OCI-LY7 (cell line): Measurements from ENCODE around the gene ZNF189. TPM values are rescaled to one million over a fixed set of nuclear protein-coding genes. Genes with fewer than 3 reads are reported as not detected.

Source experiments
- BruUV-seq: library from RNA; stranded (reverse); fragments of 400-500 nt; replicated peaks from 2 replicates; lab custom pipeline; 2021; lab: Mats Ljungman, UMichigan
- CTCF ChIA-PET: fragments of 300-600 bp; sonication (Branson Sonifier 250); formaldehyde crosslinking; loops from one replicate; lab custom pipeline; 2022; ENCODE audit warnings: antibody characterized with exemption; ENCODE audit not compliant: unreplicated experiment; lab: Charles Lee
- POLR2A ChIA-PET: fragments of 300-600 bp; sonication (Branson Sonifier 250); formaldehyde crosslinking; loops from one replicate; lab custom pipeline; 2022; ENCODE audit warnings: antibody characterized with exemption; lab: Charles Lee
- DNase-seq: peaks from one replicate; pipeline ENCODE4 v3.0.0-alpha.2; 2015; ENCODE audit warnings: low spot score
- H2AFZ ChIP-seq: fragments of 200-600 bp; sonication (generic), shearing (Covaris generic); 2 replicates; pipeline ENCODE4 v1.6.1; 2014; ENCODE audit warnings: mild to moderate bottlenecking, antibody characterized with exemption, low read length, moderate library complexity
- H3K27ac ChIP-seq: fragments of 200-600 bp; sonication (generic); 2 replicates; pipeline ENCODE4 v1.5.1; 2014; ENCODE audit warnings: mixed run types, low read depth, mild to moderate bottlenecking, moderate library complexity, low read length, inconsistent platforms; ENCODE audit not compliant: poor library complexity, severe bottlenecking
- H3K36me3 ChIP-seq: fragments of 200-600 bp; sonication (generic); 2 replicates; pipeline ENCODE4 v1.6.1; 2014; ENCODE audit warnings: mild to moderate bottlenecking, antibody characterized with exemption, low read length, moderate library complexity, mixed read lengths; ENCODE audit not compliant: insufficient read depth
- H3K4me1 ChIP-seq: fragments of 200-600 bp; sonication (generic); 2 replicates; pipeline ENCODE4 v1.5.1; 2014; ENCODE audit warnings: mild to moderate bottlenecking, low read length; ENCODE audit not compliant: insufficient read depth, poor library complexity, severe bottlenecking
- H3K4me2 ChIP-seq: fragments of 200-600 bp; sonication (generic); 2 replicates; pipeline ENCODE4 v1.6.1; 2014; ENCODE audit warnings: mild to moderate bottlenecking, low read length
- H3K4me3 ChIP-seq: fragments of 200-600 bp; sonication (generic); 2 replicates; pipeline ENCODE4 v1.5.1; 2014; ENCODE audit warnings: mild to moderate bottlenecking, low read depth, low read length; ENCODE audit not compliant: poor library complexity, severe bottlenecking
- H3K79me2 ChIP-seq: fragments of 200-600 bp; sonication (generic); 2 replicates; pipeline ENCODE4 v1.6.1; 2016; ENCODE audit warnings: low read depth, mild to moderate bottlenecking, low read length, moderate library complexity, mixed read lengths; ENCODE audit not compliant: insufficient read depth
- H3K9me2 ChIP-seq: fragments of 200-600 bp; sonication (generic); 2 replicates; pipeline ENCODE4 v1.6.1; 2016; ENCODE audit warnings: mild to moderate bottlenecking, low read length, mixed read lengths; ENCODE audit not compliant: insufficient read depth
- H3K9me3 ChIP-seq: fragments of 200-600 bp; sonication (generic); 2 replicates; pipeline ENCODE4 v1.6.1; 2014; ENCODE audit warnings: mild to moderate bottlenecking, mixed run types, low read length, mixed read lengths
- H4K20me1 ChIP-seq: fragments of 200-600 bp; sonication (generic); 2 replicates; pipeline ENCODE4 v1.6.1; 2014; ENCODE audit warnings: mild to moderate bottlenecking, antibody characterized with exemption, low read length, moderate library complexity, mixed read lengths; ENCODE audit not compliant: insufficient read depth
- CTCF ChIP-seq: fragments of 200-600 bp; sonication (generic); conservative IDR thresholded peaks from 2 replicates; pipeline ENCODE4 v1.5.1; 2014; ENCODE audit warnings: mild to moderate bottlenecking, antibody characterized with exemption, low read length, moderate library complexity, mixed read lengths
- EZH2phosphoT487 ChIP-seq: fragments of 200-600 bp; sonication (generic); IDR thresholded peaks from 2 replicates; pipeline ENCODE4 v1.6.1; 2018; ENCODE audit warnings: low read depth, borderline replicate concordance, mild to moderate bottlenecking, mixed run types, antibody characterized with exemption, low read length, moderate library complexity, mixed read lengths
- intact Hi-C: fragments of 100-400 bp; cut with micrococcal nuclease; formaldehyde crosslinking; loops from one replicate; pipeline ENCODE4 v1.10.0; 2022; ENCODE audit not compliant: unreplicated experiment
- total RNA-seq, 2 experiments: library from RNA; depleted of rRNA in 1 of 2; stranded (reverse); fragments of >200 nt in 1 of 2; shearing (Covaris generic) in 1 of 2; gene quantifications; 2 replicates each; pipeline ENCODE4 v1.2.3, GENCODE V29; 2014 to 2022

Gene ZNF189
- total RNA-seq, 2 experiments from 2014 or later, result 11.0 to 17.3 TPM

DNA sequence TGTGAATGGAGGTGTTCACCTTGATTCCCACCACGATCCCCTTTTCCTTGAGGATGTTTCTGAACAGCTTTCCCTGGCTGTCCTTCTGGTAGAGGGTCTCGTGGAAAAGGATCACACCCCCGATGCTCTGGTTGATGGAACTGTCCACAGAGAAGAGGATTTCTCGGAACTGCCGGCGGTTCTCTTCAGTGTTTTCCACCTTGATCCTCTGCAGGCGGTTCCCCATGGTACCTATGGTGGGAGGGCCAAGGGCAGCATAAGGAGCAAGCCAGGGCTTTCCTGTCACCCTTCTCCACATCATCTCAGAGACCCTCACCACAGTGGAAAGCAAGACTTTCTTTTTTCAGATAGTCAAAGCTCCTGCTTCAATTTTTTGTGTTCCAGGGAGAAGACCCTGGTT, 31.1 kb downstream of the ZNF189 start:
- ChIA-PET POLR2A (interaction anchor here (0.7 to 1.3 kb wide), 2 partner anchors 9 to 927 kb away, joined by 3 to 4 read pairs; no protein-coding TSS in a partner anchor), CTCF (no interaction called here)
- Histone ChIP-seq H3K4me2 (no peak overlapping the region), H2AFZ (no peak overlapping the region), H3K4me3 (no peak overlapping the region), H3K9me3 (no peaks in the 10 kb centered on the region), H3K4me1 (peaks cover 21% of the 10 kb centered on the region), H3K27ac (no peak overlapping the region), H3K36me3 (no peaks in the 10 kb centered on the region), H3K9me2 (no peaks in the 10 kb centered on the region), H3K79me2 (no peaks in the 10 kb centered on the region), H4K20me1 (no peaks in the 10 kb centered on the region)
- BruUV-seq, result no TSS peak
- intact Hi-C loops, result no loop called here
- DNase-seq, result no peak
- no peak for TF ChIP-seq EZH2phosphoT487
- no peak for TF ChIP-seq CTCF

DNA sequence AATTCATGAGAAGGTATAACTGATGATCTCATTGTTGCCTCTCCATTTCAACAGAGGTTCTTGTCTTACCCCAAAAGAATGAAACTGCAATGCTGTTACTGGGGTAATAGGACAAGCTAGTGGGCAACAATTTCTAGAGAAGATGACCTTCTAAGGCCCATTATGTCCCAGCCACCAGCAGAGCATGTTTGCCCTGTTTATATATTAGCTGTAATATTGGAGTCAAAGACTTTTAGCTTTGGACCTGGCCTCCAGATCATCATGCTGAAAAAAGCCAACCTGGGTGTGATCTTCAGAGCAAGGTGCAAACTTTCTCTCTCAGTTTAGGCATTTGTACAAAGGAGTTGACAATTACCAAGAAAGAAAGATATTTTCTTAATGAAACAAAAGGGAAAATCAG, 33.5 kb downstream of the ZNF189 start:
- no peak overlapping the region for H2AFZ ChIP-seq
- BruUV-seq, result no TSS peak
- no peaks in the 10 kb centered on the region for H3K9me2 ChIP-seq
- H3K9me3 ChIP-seq, result no peaks in the 10 kb centered on the region
- CTCF ChIA-PET, result no interaction called here
- intact Hi-C loops, result no loop called here
- TF ChIP-seq EZH2phosphoT487 (no peak), CTCF (no peak)
- H3K4me1 ChIP-seq, result peaks cover 23% of the 10 kb centered on the region
- no peaks in the 10 kb centered on the region for H3K36me3 ChIP-seq
- no peaks in the 10 kb centered on the region for H3K79me2 ChIP-seq
- POLR2A ChIA-PET, result interaction anchor here (1.1 to 1.7 kb wide), 2 partner anchors 9 to 29 kb away, joined by 4 to 5 read pairs; no protein-coding TSS in a partner anchor
- no peak for DNase-seq
- no peak overlapping the region for H3K4me2 ChIP-seq
- no peak overlapping the region for H3K4me3 ChIP-seq
- H3K27ac ChIP-seq, result no peak overlapping the region
- no peaks in the 10 kb centered on the region for H4K20me1 ChIP-seq

- Histone ChIP-seq H3K79me2 (no peaks in the 10 kb centered on the region), H3K4me3 (no peak overlapping the region), H3K36me3 (no peaks in the 10 kb centered on the region), H3K27ac (no peak overlapping the region), H3K9me3 (no peaks in the 10 kb centered on the region), H3K4me2 (no peak overlapping the region), H3K9me2 (no peaks in the 10 kb centered on the region), H3K4me1 (peaks cover 17% of the 10 kb centered on the region), H4K20me1 (no peaks in the 10 kb centered on the region), H2AFZ (no peak overlapping the region)
- BruUV-seq, result no TSS peak
- ChIA-PET CTCF (no interaction called here), POLR2A (interaction anchor here (1.1 kb wide), 1 partner anchor 10 kb away, joined by 4 read pairs; no protein-coding TSS in a partner anchor)
- DNase-seq, result no peak
- no peak for TF ChIP-seq EZH2phosphoT487
- no peak for TF ChIP-seq CTCF
- intact Hi-C loops, result no loop called here
Measured at GRCh38 chr9:101432740-101433139, 34.1 kb downstream of the ZNF189 start.
